SK-N-SH (cell line): ENCODE results near the gene KCNMB1. TPM values are rescaled to one million over a fixed set of nuclear protein-coding genes. Genes with fewer than 3 reads are reported as not detected.

ENCODE experiments used
- CTCF ChIA-PET: fragments of 300-600, 350-600 bp; formaldehyde crosslinking; extraction: SDS; loops from one replicate; lab custom pipeline; 2021; lab: Yijun Ruan, JAX
- POLR2A ChIA-PET: fragments of 350-600 bp; sonication (Branson Sonifier 250); formaldehyde crosslinking; extraction: SDS; loops from one replicate; lab custom pipeline; 2020; ENCODE audit warnings: antibody characterized with exemption, inconsistent platforms; lab: Yijun Ruan, JAX
- DNase-seq: peaks from one replicate; pipeline ENCODE4 v3.0.0; 2012
- H2AFZ ChIP-seq: fragments of 200-600 bp; sonication (generic); 2 replicates; pipeline ENCODE4 v1.8.1; 2016; ENCODE audit warnings: antibody characterized with exemption, mild to moderate bottlenecking, low read depth
- H3F3A ChIP-seq: fragments of 200-600 bp; sonication (generic); replicated peaks from 2 replicates; pipeline ENCODE3; 2016; ENCODE audit warnings: antibody characterized with exemption, mild to moderate bottlenecking; ENCODE audit not compliant: insufficient read depth
- H3K27ac ChIP-seq, 2 experiments: fragments of 200-500 bp in 1 of 2; fragments of 200-600 bp in 1 of 2; sonication (Bioruptor generic) in 1 of 2; sonication (generic), shearing (Covaris generic) in 1 of 2; 2 replicates each; pipeline versions ENCODE4 v1.5.1 to v1.6.1; 2014 to 2016; ENCODE audit warnings: low read depth in 2 of 2, inconsistent platforms in 1 of 2, low read length in 1 of 2, mild to moderate bottlenecking in 1 of 2, mixed read lengths in 1 of 2
- H3K27me3 ChIP-seq: fragments of 200-600 bp; sonication (generic), shearing (Covaris generic); 2 replicates; pipeline ENCODE4 v1.6.1; 2016; ENCODE audit warnings: mixed run types; ENCODE audit not compliant: insufficient read depth
- H3K36me3 ChIP-seq, 2 experiments: fragments of 200-500 bp in 1 of 2; fragments of 200-600 bp in 1 of 2; sonication (Bioruptor generic) in 1 of 2; sonication (generic) in 1 of 2; replicated peaks in 1 of 2; 2 replicates each; pipeline versions ENCODE3 to v1.5.1; 2014 to 2016; ENCODE audit warnings: low read length in 1 of 2, mild to moderate bottlenecking in 1 of 2; ENCODE audit not compliant: insufficient read depth in 2 of 2, control insufficient read depth in 1 of 2
- H3K4me1 ChIP-seq, 2 experiments: fragments of 200-500 bp in 1 of 2; fragments of 200-600 bp in 1 of 2; sonication (Bioruptor generic) in 1 of 2; sonication (generic), shearing (Covaris generic) in 1 of 2; 2 replicates each; pipeline versions ENCODE4 v1.5.1 to v1.6.1; 2014 to 2016; ENCODE audit warnings: low read depth in 1 of 2, low read length in 1 of 2, mixed run types in 1 of 2; ENCODE audit not compliant: insufficient read depth in 2 of 2, control insufficient read depth in 1 of 2
- H3K4me2 ChIP-seq: fragments of 200-600 bp; sonication (generic), shearing (Covaris generic); 2 replicates; pipeline ENCODE4 v1.6.1; 2017; ENCODE audit warnings: mixed run types
- H3K4me3 ChIP-seq, 2 experiments: fragments of 200-500 bp in 1 of 2; fragments of 200-600 bp in 1 of 2; sonication (Bioruptor generic) in 1 of 2; sonication (generic), shearing (Covaris generic) in 1 of 2; 2 replicates each; pipeline versions ENCODE4 v1.5.1 to v1.8.1; 2014 to 2016; ENCODE audit warnings: low read depth in 2 of 2, inconsistent platforms in 1 of 2, low read length in 1 of 2, mild to moderate bottlenecking in 1 of 2, mixed read lengths in 1 of 2, moderate library complexity in 1 of 2
- H3K79me2 ChIP-seq: fragments of 200-600 bp; sonication (generic); 2 replicates; pipeline ENCODE4 v1.8.1; 2017; ENCODE audit warnings: mild to moderate bottlenecking; ENCODE audit not compliant: insufficient read depth
- H3K9ac ChIP-seq: fragments of 200-600 bp; sonication (generic); 2 replicates; pipeline ENCODE4 v1.6.1; 2017; ENCODE audit warnings: mixed run types
- H3K9me2 ChIP-seq: fragments of 200-600 bp; sonication (generic); 2 replicates; pipeline ENCODE4 v1.6.1; 2017; ENCODE audit warnings: mixed run types
- H3K9me3 ChIP-seq: fragments of 200-600 bp; sonication (generic); 2 replicates; pipeline ENCODE4 v1.6.1; 2017; ENCODE audit warnings: mixed run types, mild to moderate bottlenecking, moderate library complexity
- H4K20me1 ChIP-seq: fragments of 200-600 bp; sonication (generic); 2 replicates; pipeline ENCODE4 v1.6.1; 2017; ENCODE audit warnings: mild to moderate bottlenecking, mixed run types; ENCODE audit not compliant: insufficient read depth
- ELF1 ChIP-seq: IDR thresholded peaks from 2 replicates; pipeline ENCODE4 v1.4.0; 2012
- EP300 ChIP-seq, 2 experiments: IDR thresholded peaks; 2 replicates each; pipeline versions ENCODE4 v1.4.0 to v1.6.1; 2012; ENCODE audit warnings: borderline replicate concordance in 1 of 2, low read depth in 1 of 2, low read length in 1 of 2
- EZH2phosphoT487 ChIP-seq: fragments of 200-600 bp; sonication (generic); IDR thresholded peaks from 2 replicates; pipeline ENCODE4 v1.6.1; 2017; ENCODE audit warnings: low read depth, mixed run types, mild to moderate bottlenecking, antibody characterized with exemption, moderate library complexity, borderline replicate concordance
- FOSL2 ChIP-seq: IDR thresholded peaks from 2 replicates; pipeline ENCODE4 v1.4.0; 2012; ENCODE audit warnings: low read depth, mild to moderate bottlenecking, moderate library complexity, borderline replicate concordance
- GABPA ChIP-seq: IDR thresholded peaks from 2 replicates; pipeline ENCODE4 v1.4.0; 2012; ENCODE audit warnings: low read depth, mild to moderate bottlenecking
- JUND ChIP-seq: IDR thresholded peaks from 2 replicates; pipeline ENCODE4 v1.4.0; 2012
- MXI1 ChIP-seq: IDR thresholded peaks from 2 replicates; pipeline ENCODE4 v1.6.1; 2012; ENCODE audit warnings: mild to moderate bottlenecking, low read depth, low read length, improper control_type of control experiment
- NFIC ChIP-seq: IDR thresholded peaks from 2 replicates; pipeline ENCODE4 v1.4.0; 2012; ENCODE audit warnings: borderline replicate concordance
- NRF1 ChIP-seq: IDR thresholded peaks from 2 replicates; pipeline ENCODE4 v1.6.1; 2012; ENCODE audit warnings: low read depth, mild to moderate bottlenecking, low read length
- POLR2AphosphoS5 ChIP-seq: IDR thresholded peaks from 2 replicates; pipeline ENCODE4 v1.6.1; 2012; ENCODE audit warnings: low read depth, low read length
- RXRA ChIP-seq: IDR thresholded peaks from 2 replicates; pipeline ENCODE4 v1.4.0; 2012; ENCODE audit warnings: low read depth, mild to moderate bottlenecking, borderline replicate concordance
- SIN3A ChIP-seq: IDR thresholded peaks from 2 replicates; pipeline ENCODE4 v1.6.1; 2012; ENCODE audit warnings: low read depth, mild to moderate bottlenecking, low read length, moderate library complexity, borderline replicate concordance
- SMC3 ChIP-seq: IDR thresholded peaks from 2 replicates; pipeline ENCODE4 v1.6.1; 2012; ENCODE audit warnings: low read depth, low read length, improper control_type of control experiment
- TAF1 ChIP-seq: IDR thresholded peaks from 2 replicates; pipeline ENCODE4 v1.6.1; 2012; ENCODE audit warnings: low read depth, mild to moderate bottlenecking, low read length, moderate library complexity, borderline replicate concordance
- TCF12 ChIP-seq: IDR thresholded peaks from 2 replicates; pipeline ENCODE4 v1.4.0; 2012
- TEAD4 ChIP-seq: IDR thresholded peaks from 2 replicates; pipeline ENCODE4 v1.4.0; 2012; ENCODE audit warnings: mild to moderate bottlenecking, borderline replicate concordance; ENCODE audit not compliant: insufficient read depth
- WGBS: methylation state at CpG from one replicate; pipeline ENCODE4 v1.1.6; 2017; ENCODE audit warnings: low lambda C conversion rate; 5-methylcytosine and 5-hydroxymethylcytosine counted together
- polyA plus RNA-seq, 3 experiments: library from polyadenylated mRNA; depleted of rRNA; stranded (reverse); fragments of >200 nt; gene quantifications; 2 replicates each; pipeline ENCODE4 v1.2.3, GENCODE V29; 2012
- TF ChIP-seq, protein P1 (sequence below): IDR thresholded peaks from 2 replicates; pipeline ENCODE4 v1.4.0; 2012; ENCODE audit warnings: low read depth
- TF ChIP-seq, protein P2 (sequence below): IDR thresholded peaks from 2 replicates; pipeline ENCODE4 v1.4.0; 2012; ENCODE audit warnings: low read depth, borderline replicate concordance
- TF ChIP-seq, protein P3 (sequence below): IDR thresholded peaks from 2 replicates; pipeline ENCODE4 v1.4.0; 2012; ENCODE audit warnings: low read depth, borderline replicate concordance
- TF ChIP-seq, protein P4 (sequence below): IDR thresholded peaks from 2 replicates; pipeline ENCODE4; 2012
- TF ChIP-seq, protein P5 (sequence below): fragments of 150-350 bp; IDR thresholded peaks from 2 replicates; pipeline ENCODE4 v1.6.1; 2017; ENCODE audit warnings: antibody characterized with exemption, low read length, low read depth, borderline replicate concordance

The KCNMB1 gene
- polyA plus RNA-seq, 1 of the 3 experiments (the other 2 are of a cell fraction) = not detected

DNA sequence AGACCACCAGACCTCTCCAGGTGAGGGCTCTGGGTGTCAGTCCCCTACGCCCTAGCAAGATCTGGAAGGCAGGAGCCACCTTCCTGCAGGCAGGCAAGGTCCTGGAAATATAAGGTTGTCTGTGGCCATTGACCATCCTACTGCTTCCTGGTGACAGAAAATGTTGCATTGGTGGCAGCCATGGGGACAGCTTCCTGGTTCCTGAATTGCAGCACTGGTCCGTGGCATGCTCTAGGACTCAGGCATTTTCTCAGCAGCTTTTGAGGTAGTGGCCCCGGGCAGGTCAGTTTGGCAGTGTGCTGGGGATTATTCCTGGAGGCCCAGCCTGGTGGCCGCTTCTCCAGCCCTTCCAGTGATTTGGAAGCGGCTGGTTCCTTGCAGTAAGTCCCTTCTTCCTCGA, 36.6 kb upstream of the KCNMB1 start:
- no peak overlapping the region for H3K4me3 ChIP-seq
- no peak for DNase-seq
- TF ChIP-seq, protein P1, sequence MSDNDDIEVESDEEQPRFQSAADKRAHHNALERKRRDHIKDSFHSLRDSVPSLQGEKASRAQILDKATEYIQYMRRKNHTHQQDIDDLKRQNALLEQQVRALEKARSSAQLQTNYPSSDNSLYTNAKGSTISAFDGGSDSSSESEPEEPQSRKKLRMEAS = no peak
- no peak for TF ChIP-seq FOSL2
- TF ChIP-seq, protein P2, sequence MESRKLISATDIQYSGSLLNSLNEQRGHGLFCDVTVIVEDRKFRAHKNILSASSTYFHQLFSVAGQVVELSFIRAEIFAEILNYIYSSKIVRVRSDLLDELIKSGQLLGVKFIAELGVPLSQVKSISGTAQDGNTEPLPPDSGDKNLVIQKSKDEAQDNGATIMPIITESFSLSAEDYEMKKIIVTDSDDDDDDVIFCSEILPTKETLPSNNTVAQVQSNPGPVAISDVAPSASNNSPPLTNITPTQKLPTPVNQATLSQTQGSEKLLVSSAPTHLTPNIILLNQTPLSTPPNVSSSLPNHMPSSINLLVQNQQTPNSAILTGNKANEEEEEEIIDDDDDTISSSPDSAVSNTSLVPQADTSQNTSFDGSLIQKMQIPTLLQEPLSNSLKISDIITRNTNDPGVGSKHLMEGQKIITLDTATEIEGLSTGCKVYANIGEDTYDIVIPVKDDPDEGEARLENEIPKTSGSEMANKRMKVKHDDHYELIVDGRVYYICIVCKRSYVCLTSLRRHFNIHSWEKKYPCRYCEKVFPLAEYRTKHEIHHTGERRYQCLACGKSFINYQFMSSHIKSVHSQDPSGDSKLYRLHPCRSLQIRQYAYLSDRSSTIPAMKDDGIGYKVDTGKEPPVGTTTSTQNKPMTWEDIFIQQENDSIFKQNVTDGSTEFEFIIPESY = no peak
- TF ChIP-seq RXRA = no peak
- no peak for TF ChIP-seq ELF1
- TF ChIP-seq SIN3A = no peak
- H3K27ac ChIP-seq = no peak overlapping the region
- no peak overlapping the region for H3K9ac ChIP-seq
- WGBS = 59% methylated on average over 6 of the region's 6 CpGs
- H3F3A ChIP-seq = no peaks in the 10 kb centered on the region
- no peaks in the 10 kb centered on the region for H3K79me2 ChIP-seq
- H2AFZ ChIP-seq = no peak overlapping the region
- ChIA-PET CTCF (interaction anchor here (0.9 to 17.9 kb wide), 18 partner anchors 9 to 319 kb away, joined by 3 to 257 read pairs (median 8); no protein-coding TSS in a partner anchor), POLR2A (interaction anchor here (0.7 to 1.1 kb wide), 2 partner anchors 179 to 206 kb away, joined by 3 to 4 read pairs; no protein-coding TSS in a partner anchor)
- no peaks in the 10 kb centered on the region for H4K20me1 ChIP-seq
- no peaks in the 10 kb centered on the region for H3K9me3 ChIP-seq
- H3K9me2 ChIP-seq = no peaks in the 10 kb centered on the region
- no peaks in the 10 kb centered on the region for H3K36me3 ChIP-seq
- H3K27me3 ChIP-seq = peaks cover 14% of the 10 kb centered on the region; the same call in 1 of the 2 replicates
- H3K4me2 ChIP-seq = no peak overlapping the region
- H3K4me1 ChIP-seq = peaks cover 0 to 31% of the 10 kb centered on the region in 2 experiments; a peak in 2 of 4 replicates

DNA sequence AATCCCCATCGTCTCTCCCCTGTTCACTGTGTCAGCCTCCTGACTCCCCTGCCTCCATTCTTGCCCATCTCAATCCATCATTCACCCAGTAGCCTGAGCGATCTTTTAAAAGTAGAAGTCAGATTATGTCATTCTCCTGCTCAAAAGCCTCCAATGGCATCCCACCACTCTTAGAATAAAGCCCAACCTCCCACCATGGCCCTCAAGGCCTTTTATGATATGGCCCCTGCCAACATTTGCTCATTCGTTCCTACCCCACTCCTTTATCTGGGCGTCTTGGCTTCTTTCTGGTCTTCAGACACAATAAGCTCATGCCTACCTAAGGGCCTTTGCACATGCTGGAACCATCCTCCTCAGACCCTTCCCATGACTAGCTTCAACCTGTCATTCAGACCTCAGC, 35.5 kb upstream of the KCNMB1 start:
- TF ChIP-seq ELF1 (no peak), RXRA (no peak), TCF12 (no peak), SMC3 (no peak), EP300 (IDR thresholded peaks at IDR 0.05; ENCODE audit: borderline replicate concordance in 1 of 2, low read depth in 1 of 2, low read length in 1 of 2) (no peak), FOSL2 (no peak), EZH2phosphoT487 (no peak), NRF1 (no peak), GABPA (no peak), POLR2AphosphoS5 (no peak), JUND (no peak), TEAD4 (no peak), NFIC (no peak), MXI1 (no peak), TAF1 (no peak)
- TF ChIP-seq, protein P2 = no peak
- TF ChIP-seq, protein P3, sequence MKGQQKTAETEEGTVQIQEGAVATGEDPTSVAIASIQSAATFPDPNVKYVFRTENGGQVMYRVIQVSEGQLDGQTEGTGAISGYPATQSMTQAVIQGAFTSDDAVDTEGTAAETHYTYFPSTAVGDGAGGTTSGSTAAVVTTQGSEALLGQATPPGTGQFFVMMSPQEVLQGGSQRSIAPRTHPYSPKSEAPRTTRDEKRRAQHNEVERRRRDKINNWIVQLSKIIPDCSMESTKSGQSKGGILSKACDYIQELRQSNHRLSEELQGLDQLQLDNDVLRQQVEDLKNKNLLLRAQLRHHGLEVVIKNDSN = no peak
- TF ChIP-seq, protein P4, sequence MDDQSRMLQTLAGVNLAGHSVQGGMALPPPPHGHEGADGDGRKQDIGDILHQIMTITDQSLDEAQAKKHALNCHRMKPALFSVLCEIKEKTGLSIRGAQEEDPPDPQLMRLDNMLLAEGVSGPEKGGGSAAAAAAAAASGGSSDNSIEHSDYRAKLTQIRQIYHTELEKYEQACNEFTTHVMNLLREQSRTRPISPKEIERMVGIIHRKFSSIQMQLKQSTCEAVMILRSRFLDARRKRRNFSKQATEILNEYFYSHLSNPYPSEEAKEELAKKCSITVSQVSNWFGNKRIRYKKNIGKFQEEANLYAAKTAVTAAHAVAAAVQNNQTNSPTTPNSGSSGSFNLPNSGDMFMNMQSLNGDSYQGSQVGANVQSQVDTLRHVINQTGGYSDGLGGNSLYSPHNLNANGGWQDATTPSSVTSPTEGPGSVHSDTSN = no peak
- TF ChIP-seq, protein P5, sequence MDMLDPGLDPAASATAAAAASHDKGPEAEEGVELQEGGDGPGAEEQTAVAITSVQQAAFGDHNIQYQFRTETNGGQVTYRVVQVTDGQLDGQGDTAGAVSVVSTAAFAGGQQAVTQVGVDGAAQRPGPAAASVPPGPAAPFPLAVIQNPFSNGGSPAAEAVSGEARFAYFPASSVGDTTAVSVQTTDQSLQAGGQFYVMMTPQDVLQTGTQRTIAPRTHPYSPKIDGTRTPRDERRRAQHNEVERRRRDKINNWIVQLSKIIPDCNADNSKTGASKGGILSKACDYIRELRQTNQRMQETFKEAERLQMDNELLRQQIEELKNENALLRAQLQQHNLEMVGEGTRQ = no peak
- no peak for DNase-seq
- Histone ChIP-seq H3K9me2 (no peaks in the 10 kb centered on the region), H2AFZ (no peak overlapping the region), H3K36me3 (no peaks in the 10 kb centered on the region), H3F3A (no peaks in the 10 kb centered on the region), H4K20me1 (no peaks in the 10 kb centered on the region), H3K27ac (no peak overlapping the region), H3K9ac (no peak overlapping the region), H3K4me1 (peaks cover 0 to 29% of the 10 kb centered on the region in 2 experiments; a peak in 2 of 4 replicates), H3K79me2 (no peaks in the 10 kb centered on the region), H3K4me2 (no peak overlapping the region), H3K9me3 (no peaks in the 10 kb centered on the region), H3K27me3 (peaks cover 14% of the 10 kb centered on the region; the same call in 1 of the 2 replicates), H3K4me3 (no peak overlapping the region)
- CTCF ChIA-PET = interaction anchor here (1.1 to 17.9 kb wide), 6 partner anchors 9 to 320 kb away, joined by 3 to 257 read pairs (median 44); no protein-coding TSS in a partner anchor
- 69% methylated on average over 4 of the region's 4 CpGs for WGBS
- POLR2A ChIA-PET = no interaction called here
